Heart left ventricle (tissue), 13 donors: ENCODE data around the gene CREBBP.

Experiments
- CTCF ChIP-seq, 12 donors: fragments of 200-600 bp; sonication (generic) in 4 of 12; IDR thresholded peaks; one replicate each; pipeline versions ENCODE4 v1.5.0 to v1.8.0; 2018 to 2022; ENCODE audit warnings: antibody characterized with exemption in 12 of 12, mild to moderate bottlenecking in 5 of 12
- POLR2A ChIP-seq, 2 donors: fragments of 450-650 bp; IDR thresholded peaks; one replicate each; pipeline ENCODE4 v1.6.1; 2017; ENCODE audit warnings: antibody characterized with exemption in 2 of 2, mild to moderate bottlenecking in 2 of 2, moderate library complexity in 2 of 2
- donor health status: ischemic (EF 13 %, LVEDD 7.1; RV severe dilation, severe dysfunction).
- donor health status: DM: no; HTN: yes; CAD: no.
- donor health status: DM: no; HTN: no; CAD: no.
- donor health status: ischemic (EF 25% LVEDD 6.9; RV normal size, moderate dysfunction).
- donor health status: ischemic (EF 25% LVEDD 5.7; RV mildly dilated, moderate dysfunction).
- donor health status: ischemic (EF 35%, LVEDD 5.7; RV mildly dilated, moderate dysfunction).
- donor health status: nonischemic (EF 11% LVEDD 7.7; RV severe dilation, severe dysfunction).
- donor health status: DM: yes; HTN: yes; CAD: no.
- donor health status: PGD.
- donor health status: ischemic (EF 29% LVEDD 5.4; RV normal size, mild dysfunction).
- donor health status: nonischemic (EF 23%, LVEDD 6.1; RV moderate dilation, normal function).

- TF ChIP-seq CTCF (IDR thresholded peaks at IDR 0.05) = no peak
- no peak for TF ChIP-seq POLR2A (IDR thresholded peaks at IDR 0.05)
Measured at GRCh38 chr16:3720418-3720817, 160.1 kb downstream of the CREBBP start.
